ENCODE results near the gene TIMP3.

Gene TIMP3

DNA sequence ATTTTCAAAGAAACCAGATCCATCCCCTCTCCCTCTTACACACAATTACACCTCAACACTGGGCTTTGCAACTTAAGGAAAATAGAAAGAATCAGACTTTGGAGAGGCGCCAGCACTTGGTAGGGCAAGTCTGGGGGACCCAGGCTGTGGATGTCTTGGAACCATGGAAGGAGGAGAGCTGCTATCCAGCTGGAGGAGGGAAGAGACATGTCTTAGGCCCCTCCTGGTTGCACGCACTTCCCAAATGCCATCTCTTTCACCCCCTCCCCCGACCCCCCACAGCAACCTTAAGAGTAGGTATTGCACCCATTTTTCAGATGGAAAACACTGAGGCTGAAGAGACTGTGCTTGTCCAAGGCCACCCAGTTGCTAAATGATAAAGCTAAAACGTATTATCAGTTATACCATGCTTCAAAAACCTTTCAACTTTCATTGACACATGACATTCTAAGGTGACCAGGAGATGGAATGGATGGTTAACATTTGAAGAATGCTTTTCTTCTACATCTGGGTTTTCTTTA lies 3.9 kb downstream of the TIMP3 start:
- DNase-seq (ENCODE audit: low read depth in 2 of 2, low spot score in 1 of 2), result no peak

DNA sequence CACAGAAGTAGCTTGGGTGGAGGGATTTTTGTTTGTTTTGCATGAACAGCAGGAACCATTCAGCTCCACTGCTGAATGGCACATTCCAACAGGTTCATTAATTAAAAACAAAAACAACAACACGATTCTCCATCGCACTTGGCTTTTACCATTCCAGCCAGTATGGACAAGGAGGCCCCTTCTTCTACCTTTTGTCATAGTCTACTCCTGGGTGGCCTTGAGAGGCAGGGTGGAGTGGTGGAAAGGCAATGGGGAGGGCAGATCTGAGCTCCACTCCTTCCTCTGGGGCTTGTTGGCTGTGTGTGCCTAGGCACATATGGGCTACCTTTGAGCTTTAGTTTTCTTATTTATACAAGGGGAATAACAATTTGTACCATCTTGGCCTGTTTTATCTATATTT lies 4.8 kb downstream of the TIMP3 start:
- DNase-seq (ENCODE audit: low read depth in 2 of 2, low spot score in 1 of 2), result no peak

- DNase-seq (ENCODE audit: low read depth in 2 of 2, low spot score in 1 of 2), result no peak
Observed at GRCh38 chr22:32808038-32808445, 6.5 kb downstream of the TIMP3 start.

DNA sequence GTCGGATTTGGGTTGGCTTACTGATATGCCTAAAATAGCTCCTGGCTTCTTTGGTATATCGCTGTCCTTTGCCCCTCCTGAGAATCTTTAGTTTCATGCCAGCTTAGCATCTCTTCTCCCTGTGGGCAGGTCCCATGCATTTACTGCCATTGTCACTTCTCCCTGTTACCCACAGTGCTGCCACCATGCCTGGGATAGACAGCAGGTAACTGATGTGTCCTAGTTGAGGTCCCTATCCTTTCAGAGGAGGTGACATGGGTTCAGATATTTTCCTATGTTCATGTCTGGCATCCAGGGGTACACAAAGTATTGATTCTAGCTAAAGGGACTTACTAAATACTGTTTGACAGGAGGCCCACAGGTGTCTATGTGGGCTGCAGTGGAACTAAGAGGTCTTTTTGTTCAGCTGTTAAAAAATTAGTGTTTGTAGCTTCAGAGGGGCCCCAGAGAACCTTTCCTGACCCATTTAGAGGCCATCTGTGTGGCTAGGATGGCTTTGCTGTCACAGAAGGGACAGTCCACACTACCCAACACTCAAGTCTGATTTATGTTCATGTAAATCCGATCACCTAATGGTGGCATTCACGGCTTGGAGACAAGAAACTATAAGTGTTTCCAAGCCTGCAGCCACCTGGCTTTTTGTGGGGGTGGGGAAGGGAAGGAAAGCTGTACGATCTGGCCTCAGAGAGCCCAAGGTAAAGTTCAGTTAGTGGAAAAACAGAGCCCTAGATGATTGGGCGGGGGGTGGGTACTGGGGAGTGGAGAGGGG lies 8.5 kb downstream of the TIMP3 start:
- DNase-seq (ENCODE audit: low read depth in 2 of 2, low spot score in 1 of 2), result no peak

GRCh38 chr22:32810555-32811133 lies 9.1 kb downstream of the TIMP3 start:
- no peak for DNase-seq (ENCODE audit: low read depth in 2 of 2, low spot score in 1 of 2)

DNA sequence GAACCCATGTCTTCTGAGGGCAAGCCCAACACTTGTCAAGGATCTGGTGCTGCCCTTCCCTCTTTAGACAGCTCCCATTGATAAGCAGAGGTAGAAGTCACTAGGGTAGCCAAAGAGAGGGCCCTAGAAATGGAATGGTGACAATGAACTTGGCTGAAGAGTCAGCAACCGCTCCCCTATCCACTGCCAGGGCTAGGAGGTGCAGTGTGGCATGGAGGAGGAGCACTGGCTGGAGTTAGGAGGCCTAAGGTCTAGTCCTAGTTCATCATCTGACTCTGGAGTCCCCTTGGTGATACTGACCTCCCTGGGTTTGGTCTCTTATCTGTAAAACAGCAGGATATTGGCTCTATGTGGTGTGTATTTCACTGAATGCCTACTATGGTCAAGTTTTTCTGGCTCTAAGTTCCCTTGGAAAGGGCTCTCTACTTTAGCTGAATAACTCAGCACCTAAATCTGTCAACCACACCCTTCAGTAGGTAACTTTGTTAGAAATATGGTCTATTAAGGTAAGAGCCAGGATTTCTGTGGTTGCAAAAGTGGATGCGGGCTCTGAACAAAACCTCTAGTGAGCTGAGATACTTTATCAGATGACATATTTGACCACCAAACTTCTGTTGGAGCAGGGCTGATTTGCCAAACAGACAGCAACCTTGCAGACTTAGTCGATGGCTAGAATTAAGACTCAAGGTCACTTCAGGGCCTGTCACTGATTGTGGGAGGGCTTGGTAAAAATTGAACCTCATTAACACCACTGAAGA lies 10.5 kb downstream of the TIMP3 start:
- no peak for DNase-seq (ENCODE audit: low read depth in 2 of 2, low spot score in 1 of 2)

- no peak for DNase-seq (ENCODE audit: low read depth in 2 of 2, low spot score in 1 of 2)
Observed at GRCh38 chr22:32814285-32814860, 12.9 kb downstream of the TIMP3 start.

GRCh38 chr22:32815059-32815458 lies 13.6 kb downstream of the TIMP3 start:
- no peak for DNase-seq (ENCODE audit: low read depth in 2 of 2, low spot score in 1 of 2)

- DNase-seq (ENCODE audit: low read depth in 2 of 2, low spot score in 1 of 2), result no peak
Observed at GRCh38 chr22:32815943-32816342, 14.4 kb downstream of the TIMP3 start.

- DNase-seq (ENCODE audit: low read depth in 2 of 2, low spot score in 1 of 2), result no peak
Observed at GRCh38 chr22:32817137-32817730, 15.7 kb downstream of the TIMP3 start.

GRCh38 chr22:32818446-32819115 lies 17.1 kb downstream of the TIMP3 start:
- DNase-seq (ENCODE audit: low read depth in 2 of 2, low spot score in 1 of 2), result no peak

- DNase-seq (ENCODE audit: low read depth in 2 of 2, low spot score in 1 of 2), result no peak
Observed at GRCh38 chr22:32819120-32819519, 17.6 kb downstream of the TIMP3 start.

GRCh38 chr22:32820131-32821119 lies 18.9 kb downstream of the TIMP3 start:
- DNase-seq (ENCODE audit: low read depth in 2 of 2, low spot score in 1 of 2), result no peak

DNA sequence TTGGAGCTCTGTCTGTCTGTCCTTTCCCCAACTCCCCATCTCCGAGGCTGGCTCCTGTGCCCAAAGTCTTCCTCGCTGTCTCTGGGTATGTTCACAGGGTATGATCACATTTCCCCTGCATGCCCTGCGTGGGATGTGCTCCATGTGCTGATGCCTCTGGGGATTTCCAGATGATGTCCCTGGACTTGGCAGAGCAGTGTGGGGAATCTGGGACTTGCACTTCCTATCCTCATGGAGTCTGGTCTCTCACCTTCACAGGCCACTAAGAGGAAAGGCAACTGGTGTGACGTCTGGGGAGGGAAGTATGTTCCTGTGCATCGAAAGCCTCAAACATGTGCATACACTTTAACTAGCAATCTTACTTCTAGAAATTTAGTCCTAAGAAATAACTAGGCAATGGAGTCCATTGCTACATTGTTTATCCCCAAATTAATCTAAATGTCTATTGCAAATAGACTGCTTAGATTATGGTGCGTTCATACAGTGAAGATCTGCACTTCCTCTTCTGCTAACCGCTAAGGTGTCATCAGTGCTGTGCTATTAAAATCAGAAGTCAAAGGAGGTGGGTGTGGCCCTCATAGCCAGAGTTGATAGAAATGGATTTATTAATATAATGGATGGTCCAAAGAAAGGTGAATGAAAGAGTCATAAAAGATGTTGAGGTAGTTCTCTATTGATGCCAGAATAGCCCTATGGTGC lies 20.8 kb downstream of the TIMP3 start:
- DNase-seq (ENCODE audit: low read depth in 2 of 2, low spot score in 1 of 2), result no peak

DNA sequence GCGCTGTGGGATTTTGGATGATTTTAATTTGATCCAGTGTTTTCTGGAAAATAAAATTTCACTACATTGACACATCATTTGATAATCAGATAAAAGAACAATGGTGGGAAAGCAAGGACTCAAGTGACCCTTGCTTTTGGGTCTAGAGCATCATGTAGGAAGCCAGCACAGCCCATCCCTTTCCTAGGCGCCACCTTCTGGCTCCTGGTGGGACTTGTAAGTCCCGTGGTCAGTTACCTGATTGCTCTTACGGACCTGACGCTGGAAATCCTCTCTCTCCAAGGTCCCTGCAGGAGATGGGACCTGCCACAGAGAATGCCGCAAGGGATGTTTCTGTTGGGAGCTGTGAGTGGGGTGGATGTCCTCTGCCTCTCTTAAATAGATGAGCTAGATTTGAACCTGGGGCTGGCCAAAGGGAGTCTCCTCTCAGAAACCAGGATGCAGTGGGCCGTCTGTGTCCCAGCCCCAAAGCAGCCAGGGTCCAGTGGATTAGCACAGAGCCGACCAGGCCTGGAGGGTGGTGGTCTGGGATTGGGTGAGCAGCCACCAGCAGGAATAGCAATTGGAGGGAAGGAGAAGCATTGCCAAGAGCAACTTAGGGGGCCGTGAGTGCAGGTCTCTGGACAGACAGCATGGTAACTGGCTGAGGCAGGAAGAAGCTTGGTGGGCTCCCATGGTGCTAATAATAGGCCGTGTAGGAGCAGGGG lies 21.7 kb downstream of the TIMP3 start:
- no peak for DNase-seq (ENCODE audit: low read depth in 2 of 2, low spot score in 1 of 2)

- DNase-seq (ENCODE audit: low read depth in 2 of 2, low spot score in 1 of 2), result no peak
Observed at GRCh38 chr22:32824531-32825312, 23.2 kb downstream of the TIMP3 start.

GRCh38 chr22:32826537-32826936 lies 25.0 kb downstream of the TIMP3 start:
- no peak for DNase-seq (ENCODE audit: low read depth in 2 of 2, low spot score in 1 of 2)

Measured in stimulated activated CD8-positive, alpha-beta memory T cell treated with anti-CD3 and anti-CD28 coated beads, Interleukin-4, amount 100 ng/mL, for 4 hours (primary cell).